KOPT-K1 (cell line): Measurements from ENCODE around the gene ENAH.

Source experiments
- H3K27ac ChIP-seq: fragments of 200-600 bp; sonication (generic); 2 replicates; pipeline ENCODE4 v1.5.1; 2016; ENCODE audit warnings: antibody characterized with exemption, mild to moderate bottlenecking, low read depth, low read length; ENCODE audit not compliant: poor library complexity, severe bottlenecking
- H3K36me3 ChIP-seq: fragments of 200-600 bp; sonication (generic); 2 replicates; pipeline ENCODE4 v1.5.1; 2017; ENCODE audit warnings: antibody characterized with exemption, mild to moderate bottlenecking, low read length, moderate library complexity; ENCODE audit not compliant: insufficient read depth
- H3K9me3 ChIP-seq: fragments of 200-600 bp; sonication (generic); 2 replicates; pipeline ENCODE4 v1.5.1; 2017; ENCODE audit warnings: antibody characterized with exemption, low read length, mild to moderate bottlenecking; ENCODE audit not compliant: insufficient read depth, poor library complexity, severe bottlenecking

The ENAH gene

DNA sequence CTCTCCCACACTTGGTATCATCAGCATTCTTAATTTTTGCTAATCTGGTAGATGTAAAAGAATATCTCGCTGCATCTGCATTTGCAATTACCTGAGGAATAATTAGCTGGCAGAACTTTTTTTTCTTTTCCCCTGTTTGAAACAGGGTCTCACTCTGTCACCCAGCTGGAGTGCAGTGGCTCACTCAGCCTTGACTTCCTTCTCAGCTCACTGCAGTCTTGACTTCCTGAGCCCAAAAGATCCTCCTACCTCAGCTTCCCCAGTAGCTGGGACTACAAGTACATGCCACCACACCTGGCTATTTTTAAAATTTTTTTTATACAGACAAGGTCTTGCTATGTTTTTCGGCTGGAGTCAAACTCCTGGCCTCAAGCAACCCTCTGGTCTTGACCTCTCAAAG, 35.4 kb upstream of the ENAH start:
- Histone ChIP-seq H3K36me3 (no peaks in the 10 kb centered on the region), H3K27ac (no peak overlapping the region)

GRCh38 chr1:225685476-225686176, 32.7 kb upstream of the ENAH start:
- H3K36me3 ChIP-seq = no peaks in the 10 kb centered on the region
- H3K9me3 ChIP-seq = no peaks in the 10 kb centered on the region
- no peak overlapping the region for H3K27ac ChIP-seq

More for the DNA sequence above, 35.4 kb upstream of the ENAH start:
- no peaks in the 10 kb centered on the region for H3K9me3 ChIP-seq

DNA sequence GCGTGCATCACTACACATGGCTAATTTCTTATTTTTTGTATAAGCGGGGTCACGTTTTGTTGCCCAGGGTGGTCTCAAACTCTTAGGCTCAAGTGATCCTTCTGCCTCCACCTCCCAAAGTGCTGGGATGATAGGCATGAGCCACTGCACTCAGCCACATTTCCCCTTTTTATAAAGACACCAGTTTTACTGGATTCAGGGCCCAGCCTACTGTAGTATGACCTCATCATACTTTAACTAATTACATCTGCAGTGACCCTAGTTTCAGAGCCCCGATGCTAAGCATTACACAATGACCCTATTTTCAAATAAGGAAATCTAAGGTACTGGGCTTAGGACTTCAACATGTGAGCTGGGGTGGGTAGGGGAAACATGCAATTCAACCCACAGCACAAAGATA, 31.8 kb upstream of the ENAH start:
- Histone ChIP-seq H3K27ac (no peak overlapping the region), H3K36me3 (no peaks in the 10 kb centered on the region), H3K9me3 (no peaks in the 10 kb centered on the region)

DNA sequence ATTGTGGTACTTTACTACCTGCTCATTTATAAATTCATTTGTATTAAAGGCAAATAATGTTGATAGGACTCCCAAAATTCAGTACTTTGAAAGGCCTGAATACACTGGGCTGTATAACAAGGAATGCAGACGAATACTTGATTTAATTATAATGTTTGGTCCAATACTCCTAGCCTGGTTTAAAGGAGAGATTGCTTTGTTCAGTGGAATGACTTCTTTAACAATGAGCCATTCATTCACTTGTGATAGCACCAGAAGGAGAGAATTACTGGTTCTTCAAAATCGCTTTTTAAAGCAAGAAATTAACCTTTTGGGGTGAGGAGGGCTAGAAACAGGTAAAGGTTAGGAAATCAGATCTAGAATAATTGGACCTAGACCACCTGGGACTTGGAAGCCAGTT, 28.3 kb upstream of the ENAH start:
- Histone ChIP-seq H3K9me3 (no peaks in the 10 kb centered on the region), H3K27ac (no peak overlapping the region), H3K36me3 (no peaks in the 10 kb centered on the region)

DNA sequence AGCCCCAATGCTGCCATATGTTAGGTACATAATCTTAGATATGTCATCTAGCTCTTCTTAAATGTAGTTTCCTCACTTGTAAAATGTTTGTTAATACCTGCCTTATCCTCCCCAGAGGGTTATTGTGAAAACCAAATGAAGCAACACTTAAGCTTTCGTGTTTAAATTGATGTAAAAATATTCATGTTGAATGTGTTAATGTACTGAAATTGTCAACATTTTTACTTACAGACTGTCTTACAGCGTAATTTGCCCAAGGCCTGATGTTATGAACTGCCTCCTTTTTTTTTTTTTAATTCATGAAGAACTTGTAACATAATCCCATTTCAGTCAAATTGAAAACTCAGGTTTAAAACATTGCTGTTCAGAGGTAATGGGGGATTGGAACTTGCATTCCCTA, 25.6 kb upstream of the ENAH start:
- H3K36me3 ChIP-seq = no peaks in the 10 kb centered on the region
- no peaks in the 10 kb centered on the region for H3K9me3 ChIP-seq
- no peak overlapping the region for H3K27ac ChIP-seq

- Histone ChIP-seq H3K27ac (no peak overlapping the region), H3K9me3 (no peaks in the 10 kb centered on the region)
Measured at GRCh38 chr1:225677350-225678124, 24.6 kb upstream of the ENAH start.

GRCh38 chr1:225674381-225674780, 21.5 kb upstream of the ENAH start:
- Histone ChIP-seq H3K27ac (no peak overlapping the region), H3K9me3 (no peaks in the 10 kb centered on the region), H3K36me3 (no peaks in the 10 kb centered on the region)

More at GRCh38 chr1:225677350-225678124, 24.6 kb upstream of the ENAH start:
- no peaks in the 10 kb centered on the region for H3K36me3 ChIP-seq

GRCh38 chr1:225670806-225671733, 18.1 kb upstream of the ENAH start:
- H3K9me3 ChIP-seq = no peaks in the 10 kb centered on the region
- H3K36me3 ChIP-seq = no peaks in the 10 kb centered on the region
- no peak overlapping the region for H3K27ac ChIP-seq

DNA sequence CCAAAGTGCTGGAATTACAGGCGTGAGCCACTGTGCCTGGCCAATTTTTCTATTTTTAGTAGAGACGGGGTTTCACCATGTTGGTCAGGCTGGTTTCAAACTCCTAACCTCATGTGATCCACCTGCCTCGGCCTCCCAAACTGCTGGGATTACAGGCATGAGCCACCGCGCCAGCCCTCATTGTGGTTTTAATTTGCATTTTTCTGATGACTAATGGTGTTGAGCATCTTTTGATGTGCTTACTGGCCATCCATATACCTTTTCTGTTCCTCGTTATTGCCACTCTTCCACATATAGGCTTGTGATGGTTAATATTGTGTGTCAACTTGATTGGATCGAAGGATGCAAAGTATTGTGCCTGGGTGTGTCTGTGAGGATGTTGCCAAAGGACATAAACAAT, 17.4 kb upstream of the ENAH start:
- H3K9me3 ChIP-seq = no peaks in the 10 kb centered on the region
- H3K36me3 ChIP-seq = no peaks in the 10 kb centered on the region
- H3K27ac ChIP-seq = no peak overlapping the region

DNA sequence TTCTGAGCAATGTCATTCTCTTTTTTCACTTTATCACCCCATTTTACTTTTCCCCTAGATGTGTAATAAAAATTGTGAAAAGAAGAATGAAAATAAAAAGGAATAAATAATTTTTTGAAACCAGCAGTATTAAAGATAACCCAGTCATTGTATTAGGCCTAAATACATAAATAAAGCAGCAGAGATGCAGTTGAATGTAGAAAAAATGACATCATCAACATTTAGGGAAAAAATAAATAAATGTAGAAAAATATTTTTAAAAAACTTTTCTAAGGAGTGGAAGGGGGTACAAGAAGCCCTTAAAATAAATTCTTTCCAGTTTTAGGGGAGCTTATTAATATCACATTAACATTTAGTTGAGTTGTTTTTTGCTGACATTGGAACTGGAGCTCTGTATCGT, 15.3 kb upstream of the ENAH start:
- Histone ChIP-seq H3K9me3 (no peaks in the 10 kb centered on the region), H3K36me3 (no peaks in the 10 kb centered on the region), H3K27ac (no peak overlapping the region)

GRCh38 chr1:225667362-225667761, 14.4 kb upstream of the ENAH start:
- Histone ChIP-seq H3K27ac (no peak overlapping the region), H3K9me3 (no peaks in the 10 kb centered on the region), H3K36me3 (no peaks in the 10 kb centered on the region)

DNA sequence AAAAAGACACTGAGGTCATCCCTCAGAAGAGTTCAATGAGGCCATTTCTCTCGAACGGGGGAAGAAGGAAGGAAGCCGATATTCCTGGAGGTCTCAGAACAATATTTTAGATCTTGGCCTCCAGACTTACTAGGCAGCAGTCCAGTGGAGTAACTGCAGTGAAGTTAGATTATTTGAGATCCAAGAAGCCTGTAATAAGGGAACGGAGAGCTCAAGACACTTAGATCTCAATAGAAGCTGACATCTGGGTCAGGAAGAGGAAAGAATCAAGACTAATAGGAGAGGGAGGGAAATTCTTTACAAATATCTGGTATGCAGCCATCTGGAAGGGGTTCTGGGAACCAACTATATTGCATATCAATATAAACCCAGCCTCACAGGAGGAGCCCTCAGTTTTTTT, 13.6 kb upstream of the ENAH start:
- H3K36me3 ChIP-seq = no peaks in the 10 kb centered on the region
- H3K27ac ChIP-seq = no peak overlapping the region
- H3K9me3 ChIP-seq = no peaks in the 10 kb centered on the region

- H3K36me3 ChIP-seq = no peaks in the 10 kb centered on the region
- no peak overlapping the region for H3K27ac ChIP-seq
- H3K9me3 ChIP-seq = no peaks in the 10 kb centered on the region
Measured at GRCh38 chr1:225664762-225665161, 11.8 kb upstream of the ENAH start.

GRCh38 chr1:225662155-225662554, 9.2 kb upstream of the ENAH start:
- Histone ChIP-seq H3K36me3 (no peaks in the 10 kb centered on the region), H3K27ac (no peak overlapping the region), H3K9me3 (no peaks in the 10 kb centered on the region)

DNA sequence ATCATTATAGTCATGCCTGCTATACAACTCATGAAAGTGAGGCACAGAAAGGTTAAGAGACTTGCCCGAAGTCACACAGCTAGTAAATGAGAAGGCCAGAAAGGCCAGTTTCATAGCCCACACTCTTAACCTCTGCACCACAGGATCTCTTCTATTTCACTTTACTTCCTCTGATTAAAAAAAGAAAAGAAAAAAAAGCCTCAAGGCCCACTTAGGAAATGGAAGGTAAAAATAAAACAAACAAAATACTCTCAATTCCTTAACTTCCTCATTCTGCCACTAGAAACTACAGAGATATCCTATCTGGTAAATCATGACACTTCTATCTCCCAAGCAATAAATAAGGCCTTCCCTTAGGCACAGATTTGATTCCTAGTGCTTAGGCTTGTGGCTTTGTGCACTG, 7.6 kb upstream of the ENAH start:
- Histone ChIP-seq H3K9me3 (no peaks in the 10 kb centered on the region), H3K27ac (no peak overlapping the region), H3K36me3 (no peaks in the 10 kb centered on the region)
